ENCODE measurements around the gene SLC10A7.
"Not testable (repeated sequence)": the region's sequence is repeated elsewhere in the genome, so short reads cannot be mapped to it uniquely, and the experiment has no call there.

The SLC10A7 gene

DNA sequence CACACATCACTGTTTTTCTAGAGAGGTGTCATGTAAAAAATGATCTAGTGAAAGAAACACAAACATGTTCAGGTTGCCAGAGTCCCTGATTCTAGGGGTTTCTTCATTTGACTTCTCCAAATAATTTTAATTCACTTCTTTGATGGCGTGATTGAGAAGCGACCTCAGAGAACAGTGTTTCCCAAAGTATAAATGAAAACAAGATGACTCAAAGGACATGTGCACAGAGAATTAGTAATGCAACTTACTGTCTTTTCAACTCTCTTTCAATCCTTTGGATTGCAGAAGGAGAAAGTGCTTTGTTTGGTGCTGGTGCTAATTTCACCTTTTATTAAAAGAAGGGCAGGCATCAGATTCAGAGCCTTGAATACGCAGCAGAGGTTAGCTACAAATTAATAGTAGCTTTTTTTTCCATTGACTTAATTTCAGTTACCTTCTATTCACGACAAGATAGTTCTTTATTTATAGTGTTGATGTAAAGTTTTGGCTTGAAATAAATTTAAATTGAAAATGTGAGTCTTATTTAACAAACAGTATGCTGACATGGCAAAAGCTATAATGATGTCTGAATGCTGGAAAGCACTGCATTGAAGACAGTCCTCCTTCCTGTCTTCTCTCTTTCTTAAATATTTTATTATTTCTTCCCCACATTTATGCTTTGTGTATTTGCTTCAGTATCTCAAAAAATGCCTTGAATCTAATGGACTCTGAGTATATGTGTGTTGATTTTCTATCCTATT is 85.1 kb downstream of the SLC10A7 start:
- DNase-seq = no peak

DNA sequence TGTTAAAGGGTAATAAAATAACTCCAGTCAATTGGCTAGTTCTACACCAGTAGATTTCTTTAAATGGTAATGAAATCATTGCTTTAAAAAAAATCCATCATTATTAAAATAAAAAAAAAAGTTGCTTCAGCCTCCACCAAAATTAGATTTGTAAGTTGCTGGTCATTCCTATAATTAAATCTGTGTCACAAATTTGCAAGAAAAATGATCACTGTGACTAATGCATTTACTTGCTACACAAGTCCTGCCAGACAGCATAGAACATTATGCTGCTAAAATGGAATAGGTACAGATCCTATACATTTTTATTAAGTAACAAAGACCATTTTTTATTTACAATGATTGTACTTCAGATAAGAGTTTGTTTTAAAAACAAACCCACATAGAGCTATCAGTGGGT is 85.8 kb downstream of the SLC10A7 start:
- DNase-seq = no peak

DNA sequence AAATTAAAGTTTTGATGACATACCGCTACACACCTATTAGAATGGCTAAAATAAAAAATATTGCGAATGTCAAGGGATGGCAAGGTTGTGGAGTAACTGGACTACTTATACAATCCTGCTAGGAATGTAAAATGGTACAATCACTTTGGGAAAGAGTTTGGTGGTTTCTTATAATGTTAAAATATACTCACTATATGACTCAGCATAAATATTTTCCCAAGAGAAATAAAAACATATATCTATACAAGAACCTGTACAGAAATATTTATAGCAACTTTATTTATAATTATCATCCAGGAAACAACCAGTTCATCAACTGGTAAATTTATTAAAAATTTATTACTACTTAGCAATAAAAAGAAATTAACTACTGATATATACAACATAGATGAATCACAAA is 89.7 kb downstream of the SLC10A7 start:
- DNase-seq = no peak

DNA sequence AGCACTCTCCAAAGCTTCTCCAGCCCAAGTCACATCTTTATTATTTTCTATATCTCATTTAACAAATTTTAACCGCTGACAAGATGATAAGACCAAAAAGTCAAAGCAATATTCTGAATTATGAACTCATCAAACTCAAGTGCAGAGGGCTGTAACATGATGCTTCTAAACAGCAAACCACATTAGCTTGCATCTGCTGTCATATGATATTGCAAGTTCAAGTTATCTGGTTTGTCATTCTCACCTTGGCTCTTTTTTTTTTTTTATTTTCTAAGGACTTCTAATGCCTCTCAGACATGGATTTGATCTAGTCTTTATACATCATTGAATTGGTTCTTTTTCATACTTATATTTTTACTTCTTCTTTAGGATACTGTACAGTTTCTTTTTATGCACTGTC is 93.4 kb downstream of the SLC10A7 start:
- no peak for DNase-seq

DNA sequence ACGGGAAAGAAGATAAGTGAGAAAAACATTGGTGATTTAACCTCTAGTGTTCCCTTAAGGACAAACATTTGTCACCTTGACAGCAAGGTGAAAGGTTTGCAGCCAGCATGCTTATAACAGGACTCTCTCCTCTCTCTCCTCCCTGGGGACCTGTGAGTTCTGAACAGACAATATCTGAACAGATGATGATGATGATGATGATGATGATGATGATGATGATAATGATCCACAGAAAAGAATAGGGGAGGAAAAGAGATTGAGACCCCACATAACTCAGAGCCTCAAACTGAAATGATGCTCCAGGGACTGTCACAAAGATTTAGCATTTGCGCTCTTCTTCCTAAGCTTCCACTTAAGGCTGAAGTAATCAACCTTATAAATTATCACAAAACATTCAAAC is 103.9 kb downstream of the SLC10A7 start:
- DNase-seq = no peak

DNA sequence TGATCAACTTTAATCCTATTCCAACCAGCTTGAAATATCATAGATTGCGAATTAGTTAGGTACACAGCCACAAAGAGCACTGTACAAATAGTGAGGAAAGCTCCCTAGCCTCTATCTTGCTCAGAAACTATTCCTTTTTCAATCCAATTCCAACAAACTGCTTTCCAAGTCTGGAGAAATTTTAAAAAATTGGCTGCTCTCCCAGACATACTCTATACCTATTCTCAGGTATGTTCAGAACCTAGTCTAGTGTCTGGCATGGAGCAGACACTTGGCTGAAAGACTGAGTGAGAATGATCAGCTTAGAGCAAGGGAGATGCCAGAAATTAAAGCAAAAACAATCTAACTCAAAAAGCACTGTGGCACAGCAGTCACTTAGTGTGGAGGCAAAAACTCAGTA is 105.9 kb downstream of the SLC10A7 start:
- DNase-seq = no peak

DNA sequence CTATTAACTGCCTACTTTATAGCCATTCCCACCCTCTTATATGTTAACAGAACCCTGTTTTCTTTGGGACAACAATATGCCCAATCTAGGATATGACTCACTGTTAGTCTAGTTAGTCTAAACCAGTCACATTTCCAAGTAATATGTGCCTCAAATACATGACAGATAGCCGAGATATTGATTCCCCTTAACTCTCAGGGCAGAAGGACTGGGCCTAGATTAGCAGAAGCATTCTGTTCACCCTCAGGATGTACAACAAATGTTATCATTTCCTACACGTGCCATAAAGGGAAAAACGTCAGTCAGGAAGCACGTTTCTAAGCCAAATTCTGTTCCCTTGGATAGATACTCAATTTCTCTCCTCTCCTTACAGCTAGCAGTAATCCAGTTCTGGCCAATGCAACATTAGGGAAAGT is 114.1 kb downstream of the SLC10A7 start:
- no peak for DNase-seq

DNA sequence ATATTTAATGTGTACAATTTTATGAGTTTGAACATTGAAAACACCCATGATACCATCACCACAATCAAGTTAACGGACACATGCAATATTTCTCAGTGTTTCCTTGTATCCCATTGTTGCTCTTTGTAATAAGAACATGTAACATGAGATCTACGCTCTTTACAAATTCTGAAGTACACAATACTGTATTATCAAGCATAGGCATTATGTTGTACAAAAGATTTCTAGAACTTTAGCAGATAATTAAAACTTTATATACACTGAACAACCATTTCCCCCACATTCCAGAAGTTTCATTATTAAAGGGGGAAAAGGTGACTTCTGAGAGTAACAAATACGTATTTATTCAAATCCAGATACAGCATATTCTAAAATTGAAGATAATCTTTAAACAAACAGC is 114.5 kb downstream of the SLC10A7 start:
- no peak for DNase-seq

DNA sequence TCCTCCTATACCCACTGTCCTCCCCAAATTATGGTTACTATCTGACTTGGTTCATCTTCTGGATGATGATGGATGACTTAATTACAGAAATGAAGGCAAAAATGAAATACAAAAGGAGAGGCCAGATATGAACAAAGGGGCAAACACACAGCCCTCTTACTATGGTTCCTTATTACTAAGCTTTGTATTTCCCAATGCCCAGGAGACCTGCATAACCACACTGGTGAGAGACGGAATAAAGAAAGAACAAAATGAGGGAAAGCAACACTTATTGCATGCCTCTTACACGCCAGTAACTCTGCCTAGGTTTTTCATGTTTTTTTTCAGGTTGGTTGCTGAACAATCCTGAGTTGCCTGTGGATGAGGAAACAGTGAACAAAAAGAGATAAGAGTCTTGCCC is 120.5 kb downstream of the SLC10A7 start:
- no peak for DNase-seq

DNA sequence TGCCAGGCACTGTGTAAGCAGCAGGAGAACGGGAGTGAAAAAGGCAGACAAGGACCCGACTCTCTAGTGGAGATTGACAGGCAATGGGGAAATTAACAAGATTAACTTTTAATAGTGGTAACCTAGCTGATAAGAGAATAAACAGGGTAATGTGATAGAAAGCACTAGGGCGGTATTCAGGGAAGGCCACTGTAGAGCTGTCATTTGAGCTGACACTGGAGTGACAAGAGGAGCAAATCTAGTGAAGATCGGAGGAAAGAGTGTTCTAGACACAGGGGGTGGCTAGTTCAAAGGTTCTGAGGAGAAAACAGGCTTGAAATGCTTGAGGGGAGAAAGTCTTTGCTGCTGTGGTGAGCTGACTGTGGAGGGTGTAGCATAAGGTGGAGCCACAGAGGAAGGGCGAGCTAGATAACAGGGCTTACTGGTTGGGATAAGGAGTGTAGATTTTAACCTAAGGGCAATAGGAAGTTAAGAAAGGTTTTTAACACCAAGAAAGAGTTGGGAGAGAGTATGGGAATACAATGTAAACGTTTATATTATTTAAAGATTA is 122.8 kb downstream of the SLC10A7 start:
- DNase-seq = no peak

DNA sequence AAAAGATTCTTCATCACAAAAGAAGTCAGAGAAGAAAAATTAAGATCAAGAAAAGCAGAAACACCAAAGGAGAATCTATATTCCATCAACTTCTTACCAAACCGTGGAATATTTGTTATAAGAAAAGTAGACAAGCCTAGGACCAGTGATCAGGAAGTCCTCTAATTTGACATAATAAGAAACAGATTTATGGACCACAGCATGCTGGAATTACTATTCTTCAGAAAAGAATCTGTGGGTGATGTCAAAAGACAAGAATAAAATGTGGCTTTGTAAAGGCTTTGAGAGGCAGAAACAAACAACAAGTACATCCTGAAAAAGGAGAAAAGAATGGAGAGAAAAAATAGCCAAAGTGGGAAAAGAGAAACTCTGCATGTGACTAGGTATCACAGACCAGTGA is 123.3 kb downstream of the SLC10A7 start:
- DNase-seq = no peak

DNA sequence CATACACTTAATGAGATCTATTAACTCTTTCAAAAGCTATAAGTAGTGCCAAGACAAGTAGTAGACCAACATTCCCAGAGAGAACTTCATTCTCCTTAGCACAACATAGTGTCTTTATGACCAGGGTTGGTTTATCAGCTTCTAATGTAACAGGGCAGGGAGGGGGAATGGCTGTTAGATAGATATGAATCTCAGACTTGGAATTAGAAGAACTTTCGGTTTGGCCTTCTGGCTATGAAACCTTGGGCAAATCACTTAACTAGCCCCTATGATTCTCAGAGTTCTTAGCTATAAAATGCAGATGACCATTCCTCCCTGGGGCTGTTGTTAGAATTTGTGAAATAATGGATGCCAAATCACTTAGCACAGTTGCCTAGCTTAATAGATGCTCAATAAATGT is 132.2 kb downstream of the SLC10A7 start:
- DNase-seq = no peak

DNA sequence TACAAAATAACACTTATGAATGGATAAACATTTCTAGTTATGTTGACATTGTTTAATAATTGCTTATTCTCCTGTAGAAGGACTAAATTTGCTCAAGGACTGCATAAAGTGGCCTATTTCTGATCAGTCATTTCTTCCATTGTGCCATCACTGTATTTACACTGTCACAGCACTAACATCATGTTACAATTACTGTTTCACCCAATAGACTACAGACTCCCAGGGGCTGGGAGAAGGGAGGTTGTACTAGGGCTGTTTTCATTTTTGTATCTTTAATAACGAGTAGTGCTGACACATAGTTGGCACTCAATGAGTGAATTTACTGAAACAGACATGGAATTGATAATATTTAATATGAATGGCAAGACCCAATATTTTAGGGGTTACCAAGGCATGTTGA is 139.5 kb downstream of the SLC10A7 start:
- DNase-seq = no peak

DNA sequence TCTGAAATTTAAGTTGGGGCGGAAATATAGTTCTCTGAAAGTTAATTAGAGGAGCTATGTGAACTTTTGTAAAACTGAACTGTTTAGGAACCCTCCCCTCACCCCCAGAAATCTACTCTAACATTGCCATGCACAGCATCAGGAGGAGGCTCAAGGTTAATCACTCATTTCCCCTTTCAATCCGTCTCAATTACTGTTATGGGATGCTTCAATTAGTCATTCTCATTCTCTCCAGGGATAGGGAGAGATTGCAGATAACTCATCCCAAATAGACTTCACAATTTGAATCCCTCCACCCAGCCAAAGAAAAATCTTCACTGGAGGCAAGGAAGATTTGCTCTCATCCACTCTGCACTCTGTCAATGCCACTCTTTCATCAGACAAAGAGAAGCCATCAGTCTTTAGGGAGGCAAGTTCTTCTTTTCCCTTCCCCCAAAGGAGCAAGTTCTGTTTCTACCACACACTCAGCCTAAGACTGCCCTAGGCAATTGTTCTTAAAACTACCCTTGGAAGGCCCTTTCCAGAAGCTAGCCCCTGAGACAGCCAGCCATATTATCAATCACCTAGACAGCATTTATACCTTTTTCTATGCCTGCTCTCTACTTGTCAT is 140.4 kb downstream of the SLC10A7 start:
- no peak for DNase-seq

DNA sequence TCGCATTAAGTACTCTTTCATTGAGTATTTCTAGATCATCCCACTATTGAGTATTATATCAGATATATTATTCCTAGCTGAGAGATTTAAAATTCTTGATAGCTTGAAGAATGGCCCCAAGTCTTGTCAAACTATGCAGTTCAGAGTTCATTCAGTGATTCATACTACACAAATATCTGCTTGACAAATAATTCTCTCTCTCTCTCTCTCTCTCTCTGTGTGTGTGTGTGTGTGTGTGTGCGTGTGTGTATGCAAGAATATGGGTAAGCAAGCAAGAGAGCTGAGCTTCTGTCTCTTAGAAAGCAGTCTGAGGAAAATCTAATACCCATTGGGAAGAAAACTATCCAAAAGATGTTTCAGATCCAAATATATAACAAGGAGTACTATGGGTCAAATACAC is 142.0 kb downstream of the SLC10A7 start:
- DNase-seq = no peak

DNA sequence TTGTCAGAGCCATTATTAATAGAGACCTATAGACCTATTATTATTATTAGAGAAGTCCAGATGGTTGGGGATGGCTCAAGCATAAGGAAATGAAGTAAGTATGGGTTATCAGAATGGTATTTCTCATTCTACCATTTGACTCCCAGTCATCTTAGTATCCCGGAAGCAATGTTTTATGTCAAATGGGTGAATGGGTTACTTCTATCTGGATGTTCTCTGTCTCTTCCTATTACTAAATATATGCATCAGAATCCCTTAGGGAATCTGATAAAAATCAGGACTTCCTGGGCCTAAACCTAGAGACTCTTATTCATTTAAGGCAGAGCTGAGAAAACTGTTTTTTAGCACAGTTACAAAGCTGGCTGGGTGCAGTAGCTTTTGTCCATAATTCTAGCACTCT is 149.9 kb downstream of the SLC10A7 start:
- no peak for DNase-seq

DNA sequence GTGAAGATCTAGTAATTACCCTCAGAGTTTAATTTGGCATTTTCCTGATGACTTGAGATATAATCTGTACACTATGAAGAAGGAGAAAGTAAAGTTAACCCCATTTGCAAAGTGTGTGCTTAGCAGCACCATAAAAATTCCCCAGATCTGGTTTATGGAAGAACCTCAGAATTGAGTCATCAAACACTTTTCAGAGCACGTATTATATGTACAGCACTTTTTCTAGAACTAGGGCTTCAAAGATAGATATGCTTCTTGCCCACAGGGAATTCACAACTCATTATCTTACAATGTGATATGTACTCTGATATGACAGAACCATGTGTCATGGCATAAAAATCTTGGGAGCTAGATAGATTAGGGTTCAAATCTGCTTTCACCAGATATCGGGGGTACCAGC is 150.9 kb downstream of the SLC10A7 start:
- DNase-seq = no peak

DNA sequence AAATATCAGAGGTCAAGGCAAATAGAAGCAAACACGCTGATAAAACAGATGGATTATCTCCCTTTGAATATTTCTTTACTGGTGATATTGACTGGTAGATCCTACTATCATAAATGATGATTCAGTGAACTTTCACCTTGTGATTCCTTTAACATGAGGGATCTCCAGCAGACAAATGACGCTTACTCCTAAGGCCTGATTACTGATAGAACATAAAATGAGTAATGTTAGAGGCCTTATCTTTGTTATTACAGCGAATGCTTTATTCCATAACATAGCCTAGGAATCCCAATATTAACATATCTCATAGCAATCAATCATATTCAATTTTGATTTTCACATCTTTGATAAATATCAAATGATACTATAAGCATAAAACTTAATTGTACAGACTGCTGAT is 152.3 kb downstream of the SLC10A7 start:
- no peak for DNase-seq

DNA sequence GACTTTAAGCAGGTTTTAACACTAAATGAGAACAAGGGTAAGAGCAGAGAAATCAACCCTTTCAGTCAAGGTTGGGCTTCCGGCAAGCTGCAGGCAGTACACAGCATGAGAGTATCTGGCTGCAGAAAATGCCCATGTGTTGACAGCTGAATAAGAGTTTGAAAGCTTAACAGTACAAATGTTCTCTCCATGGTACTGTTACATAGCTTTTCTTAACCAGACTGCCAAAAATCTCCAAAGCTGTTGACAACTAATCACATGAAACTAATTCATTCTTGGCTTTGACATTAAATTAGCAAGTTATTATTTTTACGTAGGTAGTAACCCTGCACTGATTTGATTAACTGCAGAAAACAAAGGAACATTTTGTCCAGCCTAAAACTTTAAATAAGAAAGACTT is 153.5 kb downstream of the SLC10A7 start:
- DNase-seq = no peak

DNA sequence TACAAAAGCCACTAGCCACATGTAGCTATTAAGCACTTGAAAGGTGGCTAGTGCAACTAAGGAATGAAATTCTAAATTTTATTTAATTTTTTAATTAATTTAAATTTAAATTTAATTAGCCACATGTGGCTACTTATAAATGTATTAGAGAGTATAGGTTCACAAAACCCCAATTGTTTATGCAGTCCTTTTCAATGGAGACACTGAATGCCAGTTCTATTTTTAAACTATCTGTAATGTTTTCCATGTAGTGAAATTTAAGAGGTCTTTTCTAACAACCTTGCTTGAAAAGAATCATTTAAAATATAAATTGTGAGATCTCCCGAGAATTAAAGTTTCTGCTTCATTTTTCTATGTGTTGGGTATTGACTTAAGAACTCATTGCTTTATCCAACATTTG is 154.4 kb downstream of the SLC10A7 start:
- DNase-seq = no peak

DNA sequence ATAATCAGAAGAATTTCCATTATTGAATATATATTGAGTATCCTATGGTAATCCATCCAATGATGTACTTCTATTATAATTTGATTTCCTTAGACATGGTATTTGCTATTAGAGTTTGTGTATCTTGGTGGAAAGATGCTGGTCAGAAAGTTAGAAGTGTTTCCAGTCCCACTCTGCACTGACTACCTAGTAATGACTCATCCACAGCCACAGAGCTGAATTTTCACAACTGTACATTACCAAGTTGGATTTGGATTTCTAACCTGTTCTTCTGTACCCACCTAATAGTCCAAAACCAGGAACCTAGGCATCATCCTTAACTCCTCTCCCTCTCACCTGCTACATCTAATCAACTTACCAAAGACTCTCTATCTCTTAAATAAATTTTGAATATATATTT is 162.0 kb downstream of the SLC10A7 start:
- no peak for DNase-seq

DNA sequence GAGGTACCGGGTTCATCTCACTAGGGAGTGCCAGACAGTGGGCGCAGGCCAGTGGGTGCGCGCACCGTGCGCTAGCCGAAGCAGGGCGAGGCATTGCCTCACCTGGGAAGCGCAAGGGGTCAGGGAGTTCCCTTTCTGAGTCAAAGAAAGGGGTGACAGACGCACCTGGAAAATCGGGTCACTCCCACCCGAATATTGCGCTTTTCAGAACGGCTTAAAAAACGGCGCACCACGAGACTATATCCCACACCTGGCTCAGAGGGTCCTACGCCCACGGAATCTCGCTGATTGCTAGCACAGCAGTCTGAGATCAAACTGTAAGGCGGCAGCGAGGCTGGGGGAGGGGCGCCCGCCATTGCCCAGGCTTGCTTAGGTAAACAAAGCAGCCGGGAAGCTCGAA is 171.6 kb downstream of the SLC10A7 start:
- DNase-seq = not testable (repeated sequence)

DNA sequence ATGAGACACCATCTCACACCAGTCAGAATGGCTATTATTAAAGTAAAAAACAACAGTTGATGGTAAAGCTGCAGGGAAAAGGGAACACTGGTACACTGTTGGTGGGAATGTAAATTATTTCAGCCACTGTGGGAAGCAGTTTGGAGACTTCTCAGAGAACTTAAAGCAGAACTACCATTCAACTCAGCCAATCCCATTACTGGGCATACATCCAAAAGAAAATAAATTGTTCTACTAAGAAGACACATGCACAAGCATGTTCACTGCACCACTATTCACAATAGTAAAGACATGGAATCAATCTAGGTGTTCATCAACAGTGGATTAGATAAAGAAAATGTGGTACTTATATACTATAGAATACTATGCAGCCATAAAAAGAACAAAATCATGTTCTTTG is 172.4 kb downstream of the SLC10A7 start:
- no peak for DNase-seq

DNA sequence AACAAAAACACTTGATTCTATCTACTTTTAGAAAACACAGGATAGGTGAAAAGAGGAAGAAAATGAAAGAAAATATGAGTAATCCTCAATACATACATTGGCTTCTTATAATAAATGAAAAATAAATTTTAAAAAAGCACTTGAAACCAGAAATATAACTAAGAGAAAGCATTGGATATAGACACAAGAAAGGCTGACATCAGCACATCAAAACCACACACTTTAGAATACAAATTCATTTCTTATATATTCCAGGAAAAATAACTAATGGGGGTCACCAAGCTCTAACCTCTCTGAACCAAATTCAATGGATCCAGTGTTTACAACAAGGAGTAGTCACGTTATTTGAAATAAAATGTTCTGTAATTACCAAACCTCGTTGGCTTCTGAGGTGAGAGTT is 173.9 kb downstream of the SLC10A7 start:
- no peak for DNase-seq

DNA sequence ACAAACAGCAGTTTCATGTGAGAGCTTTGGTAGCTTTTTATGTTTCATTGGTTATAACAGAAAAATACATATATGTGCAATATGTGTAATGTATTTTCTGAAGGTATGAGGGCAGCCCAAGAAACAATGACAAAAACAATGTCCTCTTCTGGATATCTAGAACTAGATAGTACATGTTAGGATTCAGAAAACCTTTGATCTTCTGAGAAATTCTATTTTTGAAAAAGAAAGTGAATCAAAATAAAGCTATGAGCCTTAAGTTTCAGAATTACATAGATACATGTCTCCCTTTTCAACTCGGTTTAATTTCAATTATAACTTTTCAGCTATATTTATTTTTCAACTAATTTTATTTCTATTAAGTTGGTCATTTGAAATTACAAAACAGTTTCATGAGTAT is 175.5 kb downstream of the SLC10A7 start:
- DNase-seq = no peak

Measured in CD4-positive, alpha-beta T cell treated with Interleukin-6 for 4 hours (primary cell).